Muscle of back (tissue), 11 donors: ENCODE results near the gene POLR3GL. TPM values are rescaled to one million over a fixed set of nuclear protein-coding genes. Genes with fewer than 3 reads are reported as not detected.
"Not testable (repeated sequence)": the region's sequence is repeated elsewhere in the genome, so short reads cannot be mapped to it uniquely, and the experiment has no call there.

ENCODE experiments used
- DNase-seq, 3 donors: peaks; one replicate each; pipeline versions ENCODE4 v3.0.0 to v3.0.0-alpha.2; 2013
- polyA plus RNA-seq, 10 donors: library from polyadenylated mRNA; unstranded; fragments of 120-200 nt; gene quantifications; one replicate each; pipeline ENCODE4 v1.2.1, GENCODE V29; 2013; ENCODE audit not compliant: insufficient read length in 10 of 10

POLR3GL gene
- polyA plus RNA-seq, 10 donors, result 32.9 to 41.1 (median 37.8) TPM

GRCh38 chr1:146016891-146017290 lies 52.4 kb downstream of the POLR3GL start:
- DNase-seq, result no peak

- DNase-seq, result peak in 1 of 3 donors; percentile 47
These were observed 55.0 kb downstream of the POLR3GL start for GRCh38 chr1:146019231-146020057.

GRCh38 chr1:146020058-146021049 lies 55.9 kb downstream of the POLR3GL start:
- DNase-seq, result no peak

- no peak for DNase-seq
These were observed 56.6 kb downstream of the POLR3GL start for GRCh38 chr1:146021050-146021445.

GRCh38 chr1:146021622-146022402 lies 57.3 kb downstream of the POLR3GL start, which contains the start of gene HJV:
Gene HJV, minus strand, starts transcription at chr1:146021735. Its CDS starts 1,504 bp downstream, at chr1:146020231.
- DNase-seq, result peak in 2 of 3 donors; percentile 38 to 66

GRCh38 chr1:146022403-146023127 lies 58.1 kb downstream of the POLR3GL start:
- no peak for DNase-seq

- DNase-seq, result not testable (repeated sequence)
These were observed 61.5 kb downstream of the POLR3GL start for GRCh38 chr1:146025787-146026495.

- DNase-seq, result not testable (repeated sequence)
These were observed 62.2 kb downstream of the POLR3GL start for GRCh38 chr1:146026650-146027049.

Other genes with a start within 250 kb of the POLR3GL start
- 1 to 10 TPM in 4 of 10 donors, under 1 TPM in 6; 0.25 to 1.8 (median 0.62) TPM for gene CD160, start 245.2 kb upstream of the POLR3GL start, polyA plus RNA-seq
- 10 to 100 TPM; 11.2 to 21.2 (median 15.5) TPM for gene RNF115, start 140.6 kb upstream of the POLR3GL start, polyA plus RNA-seq
- 10 to 100 TPM; 18.2 to 22.9 (median 21.0) TPM for gene POLR3C, start 140.5 kb upstream of the POLR3GL start, polyA plus RNA-seq
- 10 to 100 TPM in 8 of 10 donors, 1 to 10 TPM in 2; 8.4 to 17.9 (median 12.9) TPM for gene NUDT17, start 119.1 kb upstream of the POLR3GL start, polyA plus RNA-seq
- gene PIAS3, start 105.6 kb upstream of the POLR3GL start, polyA plus RNA-seq, result 10 to 100 TPM; 37.9 to 62.4 (median 45.7) TPM
- gene ANKRD35, start 78.8 kb upstream of the POLR3GL start, polyA plus RNA-seq, result 1 to 10 TPM; 1.8 to 4.6 (median 2.3) TPM
- gene ITGA10, start 54.6 kb upstream of the POLR3GL start, polyA plus RNA-seq, result 10 to 100 TPM in 2 of 10 donors, 1 to 10 TPM in 8; 2.4 to 17.0 (median 7.5) TPM
- gene PEX11B, start 46.0 kb upstream of the POLR3GL start, polyA plus RNA-seq, result 10 to 100 TPM; 19.5 to 27.3 (median 23.9) TPM
- 100 to 1,000 TPM; 113 to 144 (median 122) TPM for gene RBM8A, start 37.2 kb upstream of the POLR3GL start, polyA plus RNA-seq
- 10 to 100 TPM; 26.1 to 33.0 (median 30.1) TPM for gene LIX1L, start 6.7 kb upstream of the POLR3GL start, polyA plus RNA-seq
- gene ANKRD34A, start 115 bp upstream of the POLR3GL start, polyA plus RNA-seq, result 1 to 10 TPM in 6 of 10 donors, under 1 TPM in 4; 0.73 to 1.4 (median 1.1) TPM
- 100 to 1,000 TPM; 214 to 318 (median 275) TPM for gene TXNIP, start 31.9 kb downstream of the POLR3GL start, polyA plus RNA-seq
- gene HJV, start 57.0 kb downstream of the POLR3GL start, polyA plus RNA-seq, result 100 to 1,000 TPM; 103 to 254 (median 180) TPM
- gene NBPF10, start 180.1 kb downstream of the POLR3GL start, polyA plus RNA-seq, result 1 to 10 TPM; 1.3 to 2.2 (median 1.5) TPM